Left ventricle myocardium inferior (tissue), 1 donor: ENCODE results near the gene BCAR3. TPM values are rescaled to one million over a fixed set of nuclear protein-coding genes. Genes with fewer than 3 reads are reported as not detected.

Experiments used
- DNase-seq: peaks from one replicate; pipeline ENCODE4 v3.0.0-alpha.2; 2020
- H3K27ac ChIP-seq: fragments of 200-600 bp; replicated peaks from 2 replicates; pipeline ENCODE4 v1.8.0; 2021
- H3K27me3 ChIP-seq: fragments of 200-600 bp; 2 replicates; pipeline ENCODE4 v1.8.0; 2021; ENCODE audit warnings: low read depth
- H3K36me3 ChIP-seq: fragments of 200-600 bp; 2 replicates; pipeline ENCODE4 v1.8.0; 2021
- H3K4me1 ChIP-seq: fragments of 200-600 bp; 2 replicates; pipeline ENCODE4 v1.8.0; 2021
- H3K4me3 ChIP-seq: fragments of 200-600 bp; 2 replicates; pipeline ENCODE4 v1.8.0; 2021; ENCODE audit warnings: mild to moderate bottlenecking, moderate library complexity
- H3K9me3 ChIP-seq: fragments of 200-600 bp; replicated peaks from 2 replicates; pipeline ENCODE4 v1.8.0; 2021
- CTCF ChIP-seq: fragments of 200-600 bp; IDR thresholded peaks from 2 replicates; pipeline ENCODE4 v1.8.0; 2021; ENCODE audit warnings: antibody characterized with exemption, mild to moderate bottlenecking, borderline replicate concordance
- intact Hi-C: fragments of 100-400 bp; cut with micrococcal nuclease; formaldehyde crosslinking; loops from one replicate; pipeline ENCODE4 v1.11.0; 2022
- long read RNA-seq: library from polyadenylated mRNA; unstranded; transcript quantifications from one replicate; pipeline ENCODE4 v2.0.0, GENCODE V29; 2021
- total RNA-seq: library from RNA; stranded (reverse); fragmentation: NEBNext Ultra II Directional; extraction: Animal tissue kit (Norgen Biotek cat#: 25700); gene quantifications from one replicate; pipeline ENCODE4 v1.2.1, GENCODE V29; 2021
- donor health status: DM: no; HTN: yes; CAD: no; lungs with severe emphysema.

The BCAR3 gene
- total RNA-seq = 23.5 TPM
- long read RNA-seq, transcript BCAR3-204 (10 exons, 2,827 nt) = minor isoform, 10 of 81 reads
- long read RNA-seq, transcript BCAR3-201 (12 exons, 3,171 nt) = major isoform, 39 of 81 reads
- long read RNA-seq, partial matches to known transcripts = 15 of 81 reads
- long read RNA-seq, other reads (novel, unspliced or antisense) = 15 of 81 reads

DNA sequence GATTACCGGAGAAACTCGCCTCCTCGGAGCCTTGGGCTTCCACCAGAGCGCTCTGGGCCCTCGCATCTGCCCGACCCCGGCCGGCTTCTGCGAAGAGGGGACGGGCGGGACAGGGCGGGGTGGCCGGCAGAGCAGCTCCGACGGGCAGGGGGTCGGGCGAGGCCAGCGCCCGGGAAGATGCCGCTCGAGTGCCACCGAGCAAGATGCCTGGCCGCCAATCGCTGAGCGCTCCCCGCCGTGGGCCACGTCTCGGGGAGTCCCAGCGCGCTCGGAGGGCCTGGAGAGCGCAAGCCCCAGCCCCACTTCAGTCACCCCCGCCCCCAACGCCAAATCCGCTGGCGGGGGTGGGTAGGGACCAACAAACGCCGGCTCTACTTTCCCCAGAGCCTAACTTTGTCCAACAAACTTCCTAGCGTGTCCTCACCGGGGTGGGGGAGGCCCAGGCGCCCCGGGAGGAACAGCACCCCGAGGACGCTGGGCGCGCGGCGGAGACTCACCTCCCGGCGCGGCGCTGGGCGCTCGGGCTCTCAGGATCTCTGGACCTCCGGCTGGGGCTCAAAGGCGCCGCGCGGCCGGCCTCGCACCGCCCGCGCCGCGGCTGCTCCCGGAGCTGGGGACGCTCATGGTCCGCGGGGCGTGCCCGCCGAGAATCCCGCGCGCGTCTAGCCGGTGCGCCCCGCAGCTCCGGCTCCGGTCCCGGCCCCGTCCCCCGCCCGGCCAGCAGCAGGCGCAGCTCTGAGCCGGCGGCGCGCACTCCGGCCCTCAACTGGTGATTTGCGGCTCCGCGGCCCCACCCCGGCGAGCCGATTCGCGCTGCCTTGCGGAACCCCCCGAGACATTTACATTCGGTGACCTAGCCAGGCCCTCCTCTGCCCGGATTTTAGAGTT lies at the start of gene BCAR3:
TSS of gene BCAR3 (minus strand) at position 737 of the 888 bp plus-strand sequence. CDS start 6,907 bp downstream, outside the sequence.
- Histone ChIP-seq H3K9me3 (no peaks in the 10 kb centered on the region), H3K4me3 (peak within 1 kb of the TSS; percentile 95), H3K27me3 (no peaks in the 10 kb centered on the region), H3K27ac (peak within 1 kb of the TSS; percentile 94), H3K4me1 (peaks cover 61% of the 10 kb centered on the region), H3K36me3 (no peaks in the 10 kb centered on the region)
- DNase-seq = peak; percentile 83
- intact Hi-C loops = loop anchor here (10.0 kb wide), 1 partner anchor 47 kb away; no protein-coding TSS in a partner anchor
- peak; percentile 59 for TF ChIP-seq CTCF

- H3K4me3 ChIP-seq = no peak overlapping the region
- intact Hi-C loops = no loop called here
- peaks cover 31% of the 10 kb centered on the region for H3K4me1 ChIP-seq
- no peak for DNase-seq
- H3K9me3 ChIP-seq = no peaks in the 10 kb centered on the region
- no peaks in the 10 kb centered on the region for H3K27me3 ChIP-seq
- H3K27ac ChIP-seq = no peak overlapping the region
- no peaks in the 10 kb centered on the region for H3K36me3 ChIP-seq
- no peak for TF ChIP-seq CTCF
Observed at GRCh38 chr1:93730621-93731020, 49.0 kb upstream of the BCAR3 start.

- peaks cover 35% of the 10 kb centered on the region for H3K4me1 ChIP-seq
- no peaks in the 10 kb centered on the region for H3K27me3 ChIP-seq
- H3K4me3 ChIP-seq = no peak overlapping the region
- DNase-seq = no peak
- no peak overlapping the region for H3K27ac ChIP-seq
- TF ChIP-seq CTCF = no peak
- H3K36me3 ChIP-seq = no peaks in the 10 kb centered on the region
- intact Hi-C loops = no loop called here
- H3K9me3 ChIP-seq = no peaks in the 10 kb centered on the region
Observed at GRCh38 chr1:93729906-93730305, 48.3 kb upstream of the BCAR3 start.

DNA sequence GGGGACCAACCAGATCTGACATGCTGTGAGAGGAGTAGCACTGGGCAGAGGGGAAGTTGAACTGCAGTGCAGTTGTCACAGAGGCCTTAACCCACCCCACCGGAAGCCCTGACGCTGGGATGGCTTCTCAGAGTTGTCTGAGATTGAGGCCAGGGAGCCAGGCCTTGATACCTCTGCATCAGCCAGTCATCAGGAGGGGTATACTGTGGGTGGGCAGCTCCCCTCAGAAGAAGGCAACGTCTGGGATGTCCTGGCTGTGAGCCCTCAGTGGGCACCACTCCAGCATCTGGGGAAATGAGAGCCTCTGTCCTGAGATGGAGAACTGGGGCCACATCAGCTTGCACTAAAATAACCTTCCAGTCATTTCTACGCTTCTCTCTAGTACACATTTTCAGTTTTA lies 47.9 kb upstream of the BCAR3 start:
- TF ChIP-seq CTCF = no peak
- DNase-seq = no peak

GRCh38 chr1:93728480-93729131 lies 47.0 kb upstream of the BCAR3 start:
- DNase-seq = peak; percentile 57

More for the DNA sequence above, 47.9 kb upstream of the BCAR3 start:
- no peaks in the 10 kb centered on the region for H3K36me3 ChIP-seq
- H3K4me3 ChIP-seq = no peak overlapping the region
- no peaks in the 10 kb centered on the region for H3K9me3 ChIP-seq
- H3K27me3 ChIP-seq = no peaks in the 10 kb centered on the region
- no peak overlapping the region for H3K27ac ChIP-seq
- intact Hi-C loops = no loop called here
- H3K4me1 ChIP-seq = peaks cover 35% of the 10 kb centered on the region

More at GRCh38 chr1:93728480-93729131, 47.0 kb upstream of the BCAR3 start:
- H3K4me1 ChIP-seq = peaks cover 42% of the 10 kb centered on the region
- TF ChIP-seq CTCF = no peak
- no peak overlapping the region for H3K27ac ChIP-seq
- no peaks in the 10 kb centered on the region for H3K36me3 ChIP-seq
- H3K9me3 ChIP-seq = no peaks in the 10 kb centered on the region
- no peak overlapping the region for H3K4me3 ChIP-seq
- H3K27me3 ChIP-seq = no peaks in the 10 kb centered on the region
- intact Hi-C loops = no loop called here
